ENCODE results near the gene CFAP100.

The CFAP100 gene

DNA sequence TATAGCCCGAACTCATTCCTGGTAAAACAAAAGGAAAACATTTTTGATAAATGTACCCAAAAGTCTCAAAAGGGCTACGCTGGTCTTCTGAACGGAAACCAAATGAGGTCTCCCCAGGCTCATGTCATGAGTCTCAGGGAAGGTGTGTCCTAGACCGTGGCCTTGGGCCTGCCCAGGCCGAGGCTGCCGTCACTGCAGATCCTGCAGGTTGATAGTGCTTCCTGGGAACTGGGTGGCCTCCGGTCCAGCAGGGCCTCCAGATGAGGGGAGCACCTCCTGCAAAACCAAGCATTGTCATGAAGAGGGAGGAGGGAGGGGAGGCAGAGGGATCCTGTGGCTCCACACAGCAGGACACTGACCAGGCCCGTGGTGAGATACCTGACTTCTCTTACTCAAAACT is 43.5 kb downstream of the CFAP100 start:
- no peak for DNase-seq
- Histone ChIP-seq H3F3A (ENCODE audit: insufficient read depth, low read length) (no peaks in the 10 kb centered on the region), H3K27ac (ENCODE audit: low read length) (no peak overlapping the region), H4K20me1 (ENCODE audit: insufficient read depth, low read length) (no peaks in the 10 kb centered on the region), H3K36me3 (replicated peaks; ENCODE audit: insufficient read depth, low read length) (no peaks in the 10 kb centered on the region), H3K4me1 (ENCODE audit: low read length) (no peaks in the 10 kb centered on the region), H3K79me2 (ENCODE audit: low read length) (no peaks in the 10 kb centered on the region), H2AFZ (ENCODE audit: low read length) (no peak overlapping the region), H3K27me3 (replicated peaks; ENCODE audit: insufficient read depth, low read length) (no peaks in the 10 kb centered on the region), H3K4me3 (ENCODE audit: low read length) (no peak overlapping the region), H3K9ac (ENCODE audit: low read length) (no peak overlapping the region), H3K9me3 (replicated peaks; ENCODE audit: insufficient read depth, low read length) (no peaks in the 10 kb centered on the region), H3K9me2 (replicated peaks; ENCODE audit: insufficient read depth, low read length) (no peaks in the 10 kb centered on the region), H3K4me2 (ENCODE audit: low read depth, low read length) (no peak overlapping the region)
- TF ChIP-seq, protein P1, sequence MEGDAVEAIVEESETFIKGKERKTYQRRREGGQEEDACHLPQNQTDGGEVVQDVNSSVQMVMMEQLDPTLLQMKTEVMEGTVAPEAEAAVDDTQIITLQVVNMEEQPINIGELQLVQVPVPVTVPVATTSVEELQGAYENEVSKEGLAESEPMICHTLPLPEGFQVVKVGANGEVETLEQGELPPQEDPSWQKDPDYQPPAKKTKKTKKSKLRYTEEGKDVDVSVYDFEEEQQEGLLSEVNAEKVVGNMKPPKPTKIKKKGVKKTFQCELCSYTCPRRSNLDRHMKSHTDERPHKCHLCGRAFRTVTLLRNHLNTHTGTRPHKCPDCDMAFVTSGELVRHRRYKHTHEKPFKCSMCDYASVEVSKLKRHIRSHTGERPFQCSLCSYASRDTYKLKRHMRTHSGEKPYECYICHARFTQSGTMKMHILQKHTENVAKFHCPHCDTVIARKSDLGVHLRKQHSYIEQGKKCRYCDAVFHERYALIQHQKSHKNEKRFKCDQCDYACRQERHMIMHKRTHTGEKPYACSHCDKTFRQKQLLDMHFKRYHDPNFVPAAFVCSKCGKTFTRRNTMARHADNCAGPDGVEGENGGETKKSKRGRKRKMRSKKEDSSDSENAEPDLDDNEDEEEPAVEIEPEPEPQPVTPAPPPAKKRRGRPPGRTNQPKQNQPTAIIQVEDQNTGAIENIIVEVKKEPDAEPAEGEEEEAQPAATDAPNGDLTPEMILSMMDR (IDR thresholded peaks at IDR 0.05; ENCODE audit: low read length), result no peak
- TF ChIP-seq EZH2phosphoT487 (IDR thresholded peaks at IDR 0.05; ENCODE audit: low read length), result no peak
- no peak for TF ChIP-seq EZH2 (optimal IDR thresholded peaks at IDR 0.05; ENCODE audit: low read depth, low read length)

DNA sequence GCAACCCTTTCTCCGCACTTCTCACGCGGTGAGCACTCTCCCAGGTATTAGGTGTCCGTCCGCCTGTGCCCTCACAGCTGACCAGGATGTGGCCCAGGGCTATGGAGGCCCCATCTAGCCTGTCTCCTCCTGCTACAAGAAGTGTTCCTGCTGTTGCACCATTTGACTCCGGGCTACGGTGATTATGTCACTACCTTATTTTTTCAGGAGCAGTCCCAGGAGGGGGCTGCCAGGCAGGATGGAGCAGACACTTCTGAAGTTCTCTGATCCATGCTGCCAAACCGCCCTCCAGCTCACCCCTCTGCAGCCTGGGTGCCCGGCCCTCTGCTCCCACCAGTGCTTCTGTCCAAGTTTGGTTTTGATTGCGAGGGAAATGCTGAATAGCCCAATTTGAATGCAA is 44.0 kb downstream of the CFAP100 start:
- Histone ChIP-seq H3K27me3 (replicated peaks; ENCODE audit: insufficient read depth, low read length) (no peaks in the 10 kb centered on the region), H3K4me1 (ENCODE audit: low read length) (no peaks in the 10 kb centered on the region), H3K4me2 (ENCODE audit: low read depth, low read length) (no peak overlapping the region), H3K79me2 (ENCODE audit: low read length) (no peaks in the 10 kb centered on the region), H2AFZ (ENCODE audit: low read length) (no peak overlapping the region), H3K36me3 (replicated peaks; ENCODE audit: insufficient read depth, low read length) (no peaks in the 10 kb centered on the region), H3K9me3 (replicated peaks; ENCODE audit: insufficient read depth, low read length) (no peaks in the 10 kb centered on the region), H4K20me1 (ENCODE audit: insufficient read depth, low read length) (no peaks in the 10 kb centered on the region), H3F3A (ENCODE audit: insufficient read depth, low read length) (no peaks in the 10 kb centered on the region), H3K27ac (ENCODE audit: low read length) (no peak overlapping the region), H3K4me3 (ENCODE audit: low read length) (no peak overlapping the region), H3K9ac (ENCODE audit: low read length) (no peak overlapping the region), H3K9me2 (replicated peaks; ENCODE audit: insufficient read depth, low read length) (no peaks in the 10 kb centered on the region)
- DNase-seq, result no peak
- TF ChIP-seq EZH2 (optimal IDR thresholded peaks at IDR 0.05; ENCODE audit: low read depth, low read length) (no peak), EZH2phosphoT487 (IDR thresholded peaks at IDR 0.05; ENCODE audit: low read length) (no peak)
- TF ChIP-seq, protein P1 (IDR thresholded peaks at IDR 0.05; ENCODE audit: low read length), result no peak

DNA sequence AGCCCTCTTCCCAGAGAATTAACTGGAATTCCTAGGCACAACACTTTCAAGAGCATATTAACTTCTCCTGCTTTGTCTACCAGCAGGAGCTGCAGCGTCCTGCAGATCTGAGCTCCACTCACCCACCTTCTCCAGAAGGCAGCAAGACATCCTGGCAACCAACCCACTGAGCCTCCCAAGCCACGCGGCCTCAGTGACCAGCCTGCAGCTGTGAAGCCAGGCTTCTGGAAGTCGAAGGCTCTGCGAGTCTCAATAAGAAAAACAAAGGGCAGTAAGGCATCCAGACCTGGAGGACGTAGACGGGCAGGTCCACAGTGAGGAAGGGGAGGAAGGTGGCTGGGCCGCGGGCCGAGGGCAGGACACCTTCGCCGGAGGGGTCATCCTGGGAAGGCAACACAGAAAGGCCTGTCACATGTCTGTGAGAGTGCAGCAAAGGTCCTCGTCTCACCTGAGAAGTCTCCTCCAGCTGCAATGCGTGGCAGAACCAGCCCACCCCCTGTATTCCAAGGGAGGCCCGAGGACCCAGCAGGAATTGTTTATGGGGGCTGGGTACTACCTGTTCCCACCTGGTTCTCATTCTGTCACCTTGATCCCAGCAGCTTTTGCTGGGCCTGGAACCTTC is 44.7 kb downstream of the CFAP100 start:
- Histone ChIP-seq H3K4me1 (ENCODE audit: low read length) (no peaks in the 10 kb centered on the region), H3K36me3 (replicated peaks; ENCODE audit: insufficient read depth, low read length) (no peaks in the 10 kb centered on the region), H2AFZ (ENCODE audit: low read length) (no peak overlapping the region), H3K4me3 (ENCODE audit: low read length) (no peak overlapping the region), H3F3A (ENCODE audit: insufficient read depth, low read length) (no peaks in the 10 kb centered on the region), H3K9ac (ENCODE audit: low read length) (no peak overlapping the region), H3K27me3 (replicated peaks; ENCODE audit: insufficient read depth, low read length) (no peaks in the 10 kb centered on the region), H3K9me3 (replicated peaks; ENCODE audit: insufficient read depth, low read length) (no peaks in the 10 kb centered on the region), H3K27ac (ENCODE audit: low read length) (no peak overlapping the region), H3K4me2 (ENCODE audit: low read depth, low read length) (no peak overlapping the region), H4K20me1 (ENCODE audit: insufficient read depth, low read length) (no peaks in the 10 kb centered on the region), H3K9me2 (replicated peaks; ENCODE audit: insufficient read depth, low read length) (no peaks in the 10 kb centered on the region), H3K79me2 (ENCODE audit: low read length) (no peaks in the 10 kb centered on the region)
- no peak for DNase-seq
- no peak for TF ChIP-seq EZH2phosphoT487 (IDR thresholded peaks at IDR 0.05; ENCODE audit: low read length)
- no peak for TF ChIP-seq EZH2 (optimal IDR thresholded peaks at IDR 0.05; ENCODE audit: low read depth, low read length)
- TF ChIP-seq, protein P1 (IDR thresholded peaks at IDR 0.05; ENCODE audit: low read length), result no peak

Measured in MM.1S (cell line).